Endothelial cell of hepatic sinusoid (primary cell): ENCODE measurements around the gene GLI1.
"Not testable (repeated sequence)": the region's sequence is repeated elsewhere in the genome, so short reads cannot be mapped to it uniquely, and the experiment has no call there.

ENCODE experiments used
- in situ Hi-C: cut with HindIII; loops from 2 replicates; pipeline ENCODE4 v1.10.0; 2017; ENCODE audit warnings: low sequenced_read_pairs

Gene GLI1

GRCh38 chr12:57475271-57476161 is 15.9 kb downstream of the GLI1 start:
- in situ Hi-C loops, result no loop called here

GRCh38 chr12:57476162-57476992 is 16.8 kb downstream of the GLI1 start:
- in situ Hi-C loops, result no loop called here

GRCh38 chr12:57476993-57477709 is 17.6 kb downstream of the GLI1 start:
- in situ Hi-C loops, result no loop called here

GRCh38 chr12:57477710-57478681 is 18.4 kb downstream of the GLI1 start:
- in situ Hi-C loops, result no loop called here

- in situ Hi-C loops, result no loop called here
These were observed 19.4 kb downstream of the GLI1 start for GRCh38 chr12:57479043-57479375.

- in situ Hi-C loops, result no loop called here
These were observed 20.0 kb downstream of the GLI1 start, which contains the start of gene ARHGAP9 for GRCh38 chr12:57479376-57480115. Gene ARHGAP9 (minus strand): TSS chr12:57479866. CDS start chr12:57479406, 460 bp downstream.

GRCh38 chr12:57481671-57482070 is 22.1 kb downstream of the GLI1 start:
- in situ Hi-C loops, result no loop called here

- in situ Hi-C loops, result no loop called here
These were observed 23.9 kb downstream of the GLI1 start for GRCh38 chr12:57483466-57483865.

GRCh38 chr12:57485695-57486094 is 26.1 kb downstream of the GLI1 start:
- in situ Hi-C loops, result no loop called here

- in situ Hi-C loops, result no loop called here
These were observed 27.5 kb downstream of the GLI1 start for GRCh38 chr12:57487055-57487596.

- in situ Hi-C loops, result no loop called here
These were observed 28.2 kb downstream of the GLI1 start, which contains the start of gene MARS1 for GRCh38 chr12:57487597-57488401. Gene MARS1 (plus strand): TSS chr12:57488068. CDS start chr12:57488091, 23 bp downstream.

- in situ Hi-C loops, result no loop called here
These were observed 29.0 kb downstream of the GLI1 start for GRCh38 chr12:57488402-57489156.

GRCh38 chr12:57489157-57489641 is 29.6 kb downstream of the GLI1 start:
- in situ Hi-C loops, result no loop called here

GRCh38 chr12:57490126-57490525 is 30.5 kb downstream of the GLI1 start:
- in situ Hi-C loops, result no loop called here

- in situ Hi-C loops, result no loop called here
These were observed 32.1 kb downstream of the GLI1 start for GRCh38 chr12:57491393-57492280.

- in situ Hi-C loops, result not testable (repeated sequence)
These were observed 35.6 kb downstream of the GLI1 start for GRCh38 chr12:57495051-57495701.
